HG03460 (cell line): ENCODE results near the gene MIER2.

Source experiments
- ATAC-seq: cut with Tn5 transposase; IDR thresholded peaks from one replicate; pipeline ENCODE4 v1.9.1; 2021; ENCODE audit not compliant: unreplicated experiment

MIER2 gene

GRCh38 chr19:378706-379105 lies 34.1 kb upstream of the MIER2 start:
- ATAC-seq, result no peak

DNA sequence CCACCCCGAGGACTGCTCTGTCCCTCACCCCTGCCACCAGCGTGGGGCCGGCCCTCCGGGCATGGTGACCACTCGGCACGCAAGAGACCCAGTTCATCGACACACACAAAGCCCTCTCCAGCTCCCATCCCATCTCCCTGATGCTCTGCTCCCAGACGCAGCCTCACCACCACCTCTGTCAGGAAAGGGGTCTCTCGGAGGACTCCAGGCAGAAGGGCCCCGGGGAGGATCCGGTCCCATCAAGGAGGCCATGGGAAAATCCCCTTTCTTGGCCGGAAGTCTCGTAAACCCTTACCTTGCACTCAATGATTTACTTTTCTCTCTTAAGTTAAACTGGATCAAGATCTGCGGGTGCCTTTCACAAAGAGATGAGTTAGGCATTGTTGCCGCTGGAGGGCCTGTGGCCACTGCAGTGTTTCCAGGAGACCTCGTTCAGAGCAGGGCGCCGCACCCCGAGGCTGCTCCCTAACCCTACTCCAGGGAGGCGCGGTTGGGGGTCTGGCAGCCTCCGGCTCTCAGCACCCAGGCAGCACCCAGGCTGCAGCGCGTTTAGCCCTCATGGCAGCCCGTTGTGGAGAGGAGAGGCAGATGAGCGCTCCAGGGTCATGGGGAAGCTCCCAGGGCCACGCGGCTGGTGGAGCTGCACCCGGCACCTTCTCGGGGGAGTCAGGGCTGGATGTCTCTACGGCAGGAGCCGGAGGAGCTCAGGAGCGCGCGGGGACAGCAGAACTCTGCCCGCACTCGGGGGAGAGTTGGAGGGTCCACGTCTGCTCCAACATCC lies 33.4 kb upstream of the MIER2 start:
- no peak for ATAC-seq

GRCh38 chr19:376111-376470 lies 31.5 kb upstream of the MIER2 start:
- ATAC-seq, result no peak

- no peak for ATAC-seq
These were observed 31.0 kb upstream of the MIER2 start for GRCh38 chr19:375395-376110.

DNA sequence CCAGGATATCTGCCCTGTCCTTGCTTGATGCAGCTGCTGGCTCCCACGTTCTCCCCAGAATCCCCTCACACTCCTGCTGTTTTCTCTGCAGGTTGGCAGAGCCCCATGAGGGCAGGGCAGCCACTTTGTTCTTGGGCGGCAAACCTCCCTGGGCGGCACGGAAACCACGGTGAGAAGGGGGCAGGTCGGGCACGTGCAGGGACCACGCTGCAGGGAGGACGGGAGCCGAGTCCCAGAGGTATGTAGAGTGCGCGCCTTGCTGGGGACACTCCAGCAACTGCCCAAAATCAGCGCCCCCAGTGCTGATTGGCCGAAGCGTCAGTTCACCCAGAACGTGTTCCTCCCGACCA lies 30.3 kb upstream of the MIER2 start:
- no peak for ATAC-seq

DNA sequence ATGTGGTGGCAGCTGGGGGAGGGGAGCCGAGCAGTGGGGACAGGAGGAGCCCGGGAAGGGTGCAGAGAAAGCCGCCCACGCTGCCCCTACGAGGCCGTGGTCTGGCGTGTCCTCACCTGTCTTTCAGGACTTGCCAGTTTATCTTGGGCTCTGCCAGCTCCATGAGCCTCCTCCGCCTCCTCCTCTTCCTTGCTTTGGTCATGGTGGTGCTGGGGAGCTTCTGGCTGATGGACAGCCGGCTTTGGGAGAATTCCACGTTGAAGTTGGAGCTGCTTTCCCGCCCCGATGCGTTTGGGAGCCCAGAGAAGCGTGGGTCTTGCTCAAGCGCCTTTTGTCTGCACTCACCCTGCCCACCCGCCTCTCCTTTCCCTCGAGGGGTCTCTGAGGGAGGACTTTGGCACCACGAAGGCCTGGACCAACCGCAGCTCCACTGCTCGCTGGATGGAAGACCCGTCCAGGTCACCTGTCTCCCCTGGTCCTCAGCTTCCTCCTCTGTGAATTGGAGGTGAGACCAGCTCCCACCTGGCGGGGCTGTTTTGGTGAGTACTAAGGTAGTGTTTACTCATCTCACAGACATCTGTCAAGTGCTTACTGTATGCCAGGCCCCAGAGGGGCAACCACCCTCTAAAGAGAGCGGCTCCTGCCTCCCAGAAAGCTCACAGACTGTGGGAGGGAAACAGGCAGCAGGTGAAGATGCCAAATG lies 29.7 kb upstream of the MIER2 start:
- no peak for ATAC-seq

GRCh38 chr19:373391-374182 lies 29.0 kb upstream of the MIER2 start:
- ATAC-seq, result no peak

- no peak for ATAC-seq
These were observed 27.8 kb upstream of the MIER2 start for GRCh38 chr19:372306-372890.

- no peak for ATAC-seq
These were observed 27.0 kb upstream of the MIER2 start for GRCh38 chr19:371501-372168.

DNA sequence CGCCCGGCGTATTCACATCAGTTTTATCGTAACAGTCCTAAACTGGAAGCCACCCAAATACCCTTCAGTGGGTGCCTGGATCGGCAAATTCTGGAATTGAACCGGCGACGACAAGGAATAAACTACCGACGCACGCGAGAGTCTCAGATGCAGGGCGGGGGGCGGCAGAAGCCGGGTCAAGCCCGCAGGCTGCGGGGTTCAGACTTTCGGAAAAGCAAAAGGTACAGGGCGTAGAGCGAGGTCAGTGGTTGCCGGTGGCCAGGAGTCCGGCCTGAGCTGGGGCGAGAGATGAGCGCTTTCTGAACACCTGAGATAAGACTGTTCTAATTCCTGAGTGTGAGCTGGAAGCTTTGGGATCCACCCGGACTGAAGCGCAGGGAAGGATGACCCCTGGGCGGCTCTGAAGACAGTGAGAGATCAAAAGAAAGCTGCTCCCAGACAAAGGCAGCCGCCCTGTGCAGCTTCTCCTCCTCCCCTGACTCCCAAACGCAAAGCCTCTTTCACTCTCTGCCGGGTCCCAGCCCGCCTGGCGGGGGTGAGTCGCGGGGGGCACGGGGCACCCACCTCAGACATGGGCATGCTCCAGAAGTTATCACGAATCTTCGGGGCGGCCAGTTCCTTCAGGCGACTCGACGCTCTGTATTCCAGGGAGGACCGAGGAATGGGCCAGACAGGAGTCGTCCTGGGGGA lies 26.2 kb upstream of the MIER2 start:
- no peak for ATAC-seq

DNA sequence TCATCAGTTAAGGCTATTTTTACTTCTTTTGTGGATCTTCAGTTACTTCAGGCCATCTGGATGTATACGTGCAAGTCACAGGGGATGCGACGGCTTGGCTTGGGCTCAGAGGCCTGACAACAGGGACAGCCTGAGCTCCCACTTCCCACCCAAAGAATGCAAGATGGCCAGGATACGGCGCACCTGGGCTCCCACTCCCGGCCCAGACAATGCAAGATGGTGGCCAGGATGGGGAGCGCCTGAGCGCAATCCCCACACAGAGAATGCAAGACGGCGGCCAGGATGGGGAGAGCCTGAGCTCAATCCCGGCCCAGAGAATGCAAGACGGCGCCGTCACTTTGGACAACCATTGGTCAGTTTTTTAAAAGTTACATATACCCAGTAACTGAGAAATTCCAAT lies 25.3 kb upstream of the MIER2 start:
- no peak for ATAC-seq

DNA sequence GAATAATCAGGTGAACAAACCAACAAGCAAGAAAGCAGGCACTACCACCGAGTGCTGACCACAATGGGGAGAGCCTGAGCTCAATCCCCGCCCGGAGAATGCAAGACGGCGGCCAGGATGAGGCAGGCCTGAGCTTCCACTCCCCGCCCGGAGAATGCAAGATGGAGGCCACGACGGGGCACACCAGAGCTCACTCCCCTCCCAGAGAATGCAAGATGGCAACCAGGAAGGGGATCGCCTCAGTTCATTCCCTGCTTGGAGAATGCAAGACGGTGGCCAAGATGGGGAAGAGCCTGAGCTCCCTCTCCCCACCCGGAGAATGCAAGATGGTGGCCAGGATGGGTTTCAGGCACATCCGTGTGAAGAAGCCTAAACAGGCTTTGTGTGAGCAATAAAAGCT lies 24.7 kb upstream of the MIER2 start:
- no peak for ATAC-seq

GRCh38 chr19:368630-369024 lies 24.0 kb upstream of the MIER2 start:
- no peak for ATAC-seq

DNA sequence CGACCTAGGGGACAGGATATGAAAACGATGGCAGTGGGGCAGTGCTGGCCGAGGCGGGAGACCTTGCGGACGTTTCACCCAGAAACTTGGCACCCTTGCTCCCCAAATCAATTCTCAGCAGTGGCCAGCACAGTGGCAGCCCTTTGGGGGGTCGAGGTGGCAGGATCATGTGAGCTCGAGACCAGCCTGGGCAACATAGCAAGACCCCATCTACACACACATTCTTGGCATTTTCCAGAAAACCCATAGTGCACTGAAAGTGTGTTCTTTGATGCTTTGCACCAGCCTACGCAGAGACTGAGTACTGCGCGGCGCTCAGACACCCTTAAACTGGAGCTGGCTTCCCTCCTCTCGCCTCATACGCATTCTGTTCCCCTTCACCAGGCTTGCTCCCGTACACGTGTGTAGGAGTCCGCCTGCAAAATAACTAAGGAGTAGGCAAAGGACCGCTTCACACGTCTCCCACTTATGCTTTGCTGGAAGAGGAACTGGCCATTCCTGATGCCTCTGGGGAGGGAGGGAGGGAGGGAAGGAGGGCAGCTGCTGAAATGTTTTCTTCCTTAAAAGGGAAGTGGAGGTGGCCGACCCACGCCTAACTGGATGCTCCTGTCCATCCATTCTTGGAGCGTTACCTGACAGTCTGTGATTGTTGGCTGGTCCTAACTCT lies 23.5 kb upstream of the MIER2 start:
- ATAC-seq, result no peak

DNA sequence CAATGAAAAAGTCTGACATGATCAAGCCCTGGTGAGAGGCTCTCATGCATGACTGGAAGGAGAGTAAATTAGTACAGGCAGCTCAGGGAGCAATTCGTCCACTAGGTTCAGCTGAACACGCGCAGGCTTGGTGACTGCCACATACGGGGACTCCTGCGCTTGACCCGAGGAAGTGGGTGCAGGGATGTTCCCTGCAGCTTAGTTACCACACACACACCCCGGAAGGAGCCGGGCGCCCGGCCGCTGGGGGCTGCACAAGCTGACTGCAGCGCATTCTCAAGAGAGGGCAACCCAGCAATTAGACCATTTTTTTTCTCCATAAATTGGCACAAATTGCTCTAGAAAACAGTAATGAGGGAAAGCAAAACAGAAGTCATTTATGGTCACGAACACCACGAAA lies 23.0 kb upstream of the MIER2 start:
- no peak for ATAC-seq

- ATAC-seq, result no peak
These were observed 22.4 kb upstream of the MIER2 start for GRCh38 chr19:366951-367350.

- no peak for ATAC-seq
These were observed 21.7 kb upstream of the MIER2 start for GRCh38 chr19:366205-366783.

- ATAC-seq, result no peak
These were observed 20.1 kb upstream of the MIER2 start for GRCh38 chr19:364496-365287.
